GM12875 (cell line): ENCODE results near the gene GAS2L2.

Experiments used
- H3K4me3 ChIP-seq: one replicate; pipeline ENCODE4 v1.5.1; 2011; ENCODE audit warnings: low read depth, low read length, control low read depth
- CTCF ChIP-seq: IDR thresholded peaks from 2 replicates; pipeline ENCODE4 v1.5.1; 2011; ENCODE audit warnings: low read depth, mild to moderate bottlenecking, control low read depth, inconsistent platforms, low read length, moderate library complexity, borderline replicate concordance; ENCODE audit not compliant: insufficient read depth

GAS2L2 gene

GRCh38 chr17:35773129-35773528, 20.1 kb upstream of the GAS2L2 start:
- TF ChIP-seq CTCF: no peak

GRCh38 chr17:35769895-35770486, 17.0 kb upstream of the GAS2L2 start:
- TF ChIP-seq CTCF: peak; percentile 23; the same call in 1 of the 2 replicates
- H3K4me3 ChIP-seq: no peak overlapping the region

More at GRCh38 chr17:35773129-35773528, 20.1 kb upstream of the GAS2L2 start:
- no peak overlapping the region for H3K4me3 ChIP-seq

DNA sequence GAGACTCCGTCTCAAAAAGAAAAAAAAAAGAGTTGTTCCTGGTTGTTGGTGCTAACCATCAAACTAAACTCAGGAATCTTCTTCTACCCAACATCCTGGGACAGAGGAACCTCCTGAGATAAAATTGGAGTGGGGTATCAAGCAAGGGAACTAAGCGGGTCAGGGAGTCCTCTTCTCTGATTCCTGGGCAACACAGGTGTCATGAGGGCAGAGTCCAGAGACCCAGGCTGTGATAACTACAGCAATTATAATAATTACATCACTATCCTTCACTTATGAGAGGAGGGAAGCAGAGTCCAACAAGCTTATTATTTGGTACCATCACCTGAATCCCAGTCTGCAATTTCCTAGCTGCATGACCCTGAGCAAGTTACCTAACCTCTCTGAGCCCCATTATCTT, 15.8 kb upstream of the GAS2L2 start:
- TF ChIP-seq CTCF: no peak
- H3K4me3 ChIP-seq: no peak overlapping the region

- TF ChIP-seq CTCF: peak; percentile 20; the same call in 1 of the 2 replicates
- H3K4me3 ChIP-seq: no peak overlapping the region
These were observed 14.0 kb upstream of the GAS2L2 start for GRCh38 chr17:35766903-35767510.

GRCh38 chr17:35766489-35766877, 13.4 kb upstream of the GAS2L2 start:
- TF ChIP-seq CTCF: no peak
- no peak overlapping the region for H3K4me3 ChIP-seq

DNA sequence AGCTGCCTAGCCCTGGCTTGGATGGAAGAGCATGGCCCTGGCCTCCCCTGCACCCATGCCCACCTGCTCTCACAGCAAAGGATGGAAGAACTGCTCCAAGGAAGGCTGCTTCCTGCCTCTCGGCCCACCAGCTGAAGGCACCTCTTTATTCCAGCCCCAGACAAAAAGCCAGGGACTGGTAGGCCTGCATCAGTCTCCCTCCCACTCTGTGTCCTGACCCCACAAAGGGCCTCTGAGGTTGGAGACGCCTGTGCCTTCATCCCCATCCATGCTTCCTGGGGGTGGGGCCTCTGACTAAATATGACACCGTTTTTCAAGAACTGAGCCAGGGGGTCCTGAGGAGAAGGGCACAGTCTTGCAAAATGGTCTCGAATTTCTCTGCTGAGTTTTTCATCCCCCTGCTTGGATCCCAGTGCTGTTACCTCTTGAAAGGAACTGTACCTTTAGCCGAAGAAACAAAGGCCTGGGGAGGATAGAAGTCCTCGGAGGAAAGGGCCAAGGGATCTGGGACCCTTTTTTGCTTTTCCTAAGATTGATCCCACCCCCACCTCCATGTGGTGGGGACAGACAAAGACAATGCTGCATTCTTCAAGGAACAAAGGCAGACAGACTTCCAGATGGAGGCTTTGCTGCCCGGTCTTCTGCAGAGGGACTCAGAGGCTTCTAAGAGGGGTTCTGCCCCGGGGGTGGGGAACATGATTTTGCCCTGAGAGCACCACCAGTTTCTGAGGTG, 12.9 kb upstream of the GAS2L2 start:
- TF ChIP-seq CTCF: no peak
- H3K4me3 ChIP-seq: no peak overlapping the region
